ENCODE data around the gene SEPTIN5. TPM values are rescaled to one million over a fixed set of nuclear protein-coding genes. Genes with fewer than 3 reads are reported as not detected.

The SEPTIN5 gene
- total and polyA plus RNA-seq, 9 of the 15 experiments (the other 6 are each of a cell fraction or from before 2014, with no cell fraction given) = 0.03 to 195 (median 119) TPM

DNA sequence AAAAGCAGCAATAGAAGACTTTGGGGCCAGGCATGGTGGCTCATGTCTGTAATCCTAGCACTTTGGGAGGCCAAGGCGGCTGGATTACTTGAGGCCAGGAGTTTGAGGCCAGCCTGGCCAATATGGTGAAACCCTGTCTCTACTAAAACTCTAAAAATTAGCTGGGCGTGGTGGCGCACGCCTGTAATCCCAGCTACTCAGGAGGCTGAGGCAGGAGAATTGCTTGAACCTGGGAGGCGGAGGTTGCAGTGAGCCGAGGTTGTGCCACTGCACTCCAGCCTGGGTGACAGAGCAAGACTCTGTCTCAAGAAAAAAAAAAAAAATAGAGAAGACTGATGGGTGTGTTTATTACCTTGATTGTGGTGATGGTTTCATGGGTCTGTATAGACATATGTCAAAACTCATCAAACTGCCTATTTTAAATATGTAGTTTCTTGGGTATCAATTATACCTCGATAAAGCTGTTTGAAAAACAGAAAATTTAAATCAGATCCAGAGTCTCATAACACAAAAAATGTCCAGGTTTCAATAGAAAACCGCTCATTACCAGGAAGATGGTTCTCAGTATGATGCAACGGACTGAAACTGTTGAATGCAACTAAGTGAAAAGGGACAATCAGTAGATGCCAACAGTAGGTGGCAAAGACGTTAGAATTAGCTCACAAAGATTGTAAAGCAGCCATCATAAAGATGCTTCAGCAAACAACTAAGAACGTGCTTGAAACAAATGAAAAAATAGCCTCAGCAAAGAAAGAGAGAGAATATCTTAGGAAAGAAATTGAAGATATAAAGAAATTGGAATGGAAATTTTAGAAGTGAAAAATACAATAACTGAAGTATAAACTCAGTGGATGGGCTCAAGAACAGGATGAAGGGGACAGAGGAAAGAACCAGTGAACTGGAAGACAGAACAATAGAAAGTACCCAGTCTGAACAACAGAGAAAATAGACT, 33.1 kb upstream of the SEPTIN5 start (continued):
- TF ChIP-seq RAD21 (CRISPR knock-in tag; conservative IDR thresholded peaks at IDR 0.05 in 1 of 2, IDR thresholded peaks at IDR 0.05 in 1 of 2) (peak in 1 of 2 experiments; percentile 5; a peak in 2 of 4 replicates), ZNF197 (CRISPR knock-in tag; IDR thresholded peaks at IDR 0.05; ENCODE audit: low read depth) (peak; percentile 83), CAMTA2 (CRISPR knock-in tag; conservative IDR thresholded peaks at IDR 0.05) (no peak), ZNF217 (CRISPR knock-in tag; IDR thresholded peaks at IDR 0.05) (peak; percentile 48; the same call in 1 of the 2 replicates), CTBP1 (IDR thresholded peaks at IDR 0.05; ENCODE audit: borderline replicate concordance) (peak; percentile 83), ZNF707 (CRISPR knock-in tag; conservative IDR thresholded peaks at IDR 0.05) (peak; percentile 74), GABPA (tag; conservative IDR thresholded peaks at IDR 0.05; ENCODE audit: low read depth) (0 out of 2 replicates have a peak, but pooled peaks have one; percentile 22), ZNF175 (CRISPR knock-in tag; IDR thresholded peaks at IDR 0.05; ENCODE audit: low read depth) (peak; percentile 98), ZSCAN29 (IDR thresholded peaks at IDR 0.05) (no peak), PHF21A (IDR thresholded peaks at IDR 0.05; ENCODE audit: borderline replicate concordance, low read depth) (no peak), HMGN3 (IDR thresholded peaks at IDR 0.05; ENCODE audit: borderline replicate concordance, extremely low read depth, insufficient read length, low read depth, low read length) (no peak), FOXK2 (conservative IDR thresholded peaks at IDR 0.05 in 1 of 2, IDR thresholded peaks at IDR 0.05 in 1 of 2; ENCODE audit: low read depth in 2 of 2) (no peak), ARNT (IDR thresholded peaks at IDR 0.05) (peak in 1 of 2 experiments; percentile 87; a peak in 1 of 4 replicates), SOX6 (IDR thresholded peaks at IDR 0.05) (peak; percentile 76), FOXJ2 (tag; IDR thresholded peaks at IDR 0.05) (peak; percentile 78), ELF2 (CRISPR knock-in tag; IDR thresholded peaks at IDR 0.05) (0 out of 2 replicates have a peak, but pooled peaks have one; percentile 45), ZNF174 (CRISPR knock-in tag; IDR thresholded peaks at IDR 0.05) (no peak), TEAD4 (IDR thresholded peaks at IDR 0.05; ENCODE audit: low read length) (peak; percentile 63), TEAD4 (CRISPR knock-in tag; IDR thresholded peaks at IDR 0.05; ENCODE audit: borderline replicate concordance) (no peak)
- TF ChIP-seq, protein P1, sequence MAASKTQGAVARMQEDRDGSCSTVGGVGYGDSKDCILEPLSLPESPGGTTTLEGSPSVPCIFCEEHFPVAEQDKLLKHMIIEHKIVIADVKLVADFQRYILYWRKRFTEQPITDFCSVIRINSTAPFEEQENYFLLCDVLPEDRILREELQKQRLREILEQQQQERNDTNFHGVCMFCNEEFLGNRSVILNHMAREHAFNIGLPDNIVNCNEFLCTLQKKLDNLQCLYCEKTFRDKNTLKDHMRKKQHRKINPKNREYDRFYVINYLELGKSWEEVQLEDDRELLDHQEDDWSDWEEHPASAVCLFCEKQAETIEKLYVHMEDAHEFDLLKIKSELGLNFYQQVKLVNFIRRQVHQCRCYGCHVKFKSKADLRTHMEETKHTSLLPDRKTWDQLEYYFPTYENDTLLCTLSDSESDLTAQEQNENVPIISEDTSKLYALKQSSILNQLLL (CRISPR knock-in tag; IDR thresholded peaks at IDR 0.05; ENCODE audit: borderline replicate concordance) = no peak
- TF ChIP-seq, protein P2, sequence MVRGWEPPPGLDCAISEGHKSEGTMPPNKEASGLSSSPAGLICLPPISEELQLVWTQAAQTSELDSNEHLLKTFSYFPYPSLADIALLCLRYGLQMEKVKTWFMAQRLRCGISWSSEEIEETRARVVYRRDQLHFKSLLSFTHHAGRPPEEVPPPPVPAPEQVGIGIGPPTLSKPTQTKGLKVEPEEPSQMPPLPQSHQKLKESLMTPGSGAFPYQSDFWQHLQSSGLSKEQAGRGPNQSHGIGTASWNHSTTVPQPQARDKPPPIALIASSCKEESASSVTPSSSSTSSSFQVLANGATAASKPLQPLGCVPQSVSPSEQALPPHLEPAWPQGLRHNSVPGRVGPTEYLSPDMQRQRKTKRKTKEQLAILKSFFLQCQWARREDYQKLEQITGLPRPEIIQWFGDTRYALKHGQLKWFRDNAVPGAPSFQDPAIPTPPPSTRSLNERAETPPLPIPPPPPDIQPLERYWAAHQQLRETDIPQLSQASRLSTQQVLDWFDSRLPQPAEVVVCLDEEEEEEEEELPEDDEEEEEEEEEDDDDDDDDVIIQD (CRISPR knock-in tag; IDR thresholded peaks at IDR 0.05) = peak; percentile 80
